ENCODE measurements around the gene IRS1.

IRS1 gene

GRCh38 chr2:226755631-226756030 is 44.0 kb downstream of the IRS1 start:
- H3K27ac ChIP-seq: no peak overlapping the region
- DNase-seq (ENCODE audit: low spot score): no peak
- ChIA-PET CTCF (interaction anchor here (0.6 kb wide), 1 partner anchor 362 kb away, joined by 3 read pairs; no protein-coding TSS in a partner anchor), POLR2A (ENCODE audit: low non-redundant PET) (no interaction called here)
- no peak for TF ChIP-seq CTCF (conservative IDR thresholded peaks at IDR 0.05; ENCODE audit: low read depth)

- CTCF ChIA-PET: interaction anchor here (0.6 kb wide), 1 partner anchor 363 kb away, joined by 3 read pairs; no protein-coding TSS in a partner anchor
- no peak overlapping the region for H3K27ac ChIP-seq
- DNase-seq (ENCODE audit: low spot score): no peak
- POLR2A ChIA-PET (ENCODE audit: low non-redundant PET): interaction anchor here (0.5 kb wide), 1 partner anchor 248 kb away, joined by 3 read pairs; no protein-coding TSS in a partner anchor
- no peak for TF ChIP-seq CTCF (conservative IDR thresholded peaks at IDR 0.05; ENCODE audit: low read depth)
Measured at GRCh38 chr2:226754821-226755604, 44.6 kb downstream of the IRS1 start.

- TF ChIP-seq CTCF (conservative IDR thresholded peaks at IDR 0.05; ENCODE audit: low read depth): no peak
- POLR2A ChIA-PET (ENCODE audit: low non-redundant PET): no interaction called here
- no peak overlapping the region for H3K27ac ChIP-seq
- CTCF ChIA-PET: no interaction called here
- no peak for DNase-seq (ENCODE audit: low spot score)
Measured at GRCh38 chr2:226752887-226753286, 46.7 kb downstream of the IRS1 start.

GRCh38 chr2:226747288-226747687 is 52.3 kb downstream of the IRS1 start:
- POLR2A ChIA-PET (ENCODE audit: low non-redundant PET): no interaction called here
- DNase-seq (ENCODE audit: low spot score): no peak
- no peak for TF ChIP-seq CTCF (conservative IDR thresholded peaks at IDR 0.05; ENCODE audit: low read depth)
- CTCF ChIA-PET: no interaction called here
- H3K27ac ChIP-seq: no peak overlapping the region

GRCh38 chr2:226746196-226746800 is 53.3 kb downstream of the IRS1 start:
- ChIA-PET POLR2A (ENCODE audit: low non-redundant PET) (no interaction called here), CTCF (interaction anchor here (0.6 kb wide), 1 partner anchor 24 kb away, joined by 3 read pairs; no protein-coding TSS in a partner anchor)
- H3K27ac ChIP-seq: no peak overlapping the region
- DNase-seq (ENCODE audit: low spot score): no peak
- TF ChIP-seq CTCF (conservative IDR thresholded peaks at IDR 0.05; ENCODE audit: low read depth): no peak

- H3K27ac ChIP-seq: no peak overlapping the region
- no peak for DNase-seq (ENCODE audit: low spot score)
- CTCF ChIA-PET: no interaction called here
- no peak for TF ChIP-seq CTCF (conservative IDR thresholded peaks at IDR 0.05; ENCODE audit: low read depth)
- POLR2A ChIA-PET (ENCODE audit: low non-redundant PET): no interaction called here
Measured at GRCh38 chr2:226743915-226744314, 55.7 kb downstream of the IRS1 start.

All from RWPE1 (cell line).